Keratinocyte (primary cell): ENCODE measurements around the gene CCDC7. TPM values are rescaled to one million over a fixed set of nuclear protein-coding genes. Genes with fewer than 3 reads are reported as not detected.
A peak's percentile ranks its signal among the peaks of the same experiment; 100 is the strongest.

Source experiments
- DNase-seq: peaks from one replicate; pipeline ENCODE4 v3.0.0-alpha.2; 2011; ENCODE audit warnings: low read depth, missing footprints, low spot score
- FAIRE-seq: peaks from 2 replicates; lab custom pipeline; 2011; peaks lifted over from hg19 to GRCh38; lab: Jason Lieb, UNC
- H2AFZ ChIP-seq: 2 replicates; pipeline ENCODE4 v1.6.0; 2012; ENCODE audit warnings: low read length, control low read depth, inconsistent platforms; ENCODE audit not compliant: control insufficient read depth
- H3K27ac ChIP-seq: 2 replicates; pipeline ENCODE4 v1.5.1; 2011; ENCODE audit warnings: low read length; ENCODE audit not compliant: control insufficient read depth, insufficient read depth
- H3K27me3 ChIP-seq: 3 replicates; pipeline ENCODE4 v1.6.0; 2011; ENCODE audit warnings: low read length; ENCODE audit not compliant: control insufficient read depth, insufficient read depth; ENCODE audit errors: extremely low read depth
- H3K36me3 ChIP-seq, 2 experiments: 2 replicates in 1 of 2; 3 replicates in 1 of 2; pipeline ENCODE4 v1.5.1; 2011; ENCODE audit warnings: low read length in 2 of 2, mild to moderate bottlenecking in 1 of 2; ENCODE audit not compliant: control insufficient read depth in 2 of 2, insufficient read depth in 2 of 2; ENCODE audit errors: extremely low read depth in 1 of 2
- H3K4me1 ChIP-seq: 3 replicates; pipeline ENCODE4 v1.5.1; 2011; ENCODE audit warnings: low read length; ENCODE audit not compliant: control insufficient read depth, insufficient read depth; ENCODE audit errors: extremely low read depth
- H3K4me2 ChIP-seq: 3 replicates; pipeline ENCODE4 v1.6.0; 2011; ENCODE audit warnings: low read depth, low read length; ENCODE audit not compliant: control insufficient read depth, insufficient read depth; ENCODE audit errors: extremely low read depth
- H3K4me3 ChIP-seq, 3 experiments: fragments of 200-600 bp in 1 of 3; sonication (generic) in 1 of 3; 2 replicates in 2 of 3; 3 replicates in 1 of 3; pipeline ENCODE4 v1.5.1; 2011 to 2016; ENCODE audit warnings: low read length in 3 of 3, mild to moderate bottlenecking in 3 of 3, control low read depth in 2 of 3, inconsistent platforms in 1 of 3, low read depth in 1 of 3, mixed read lengths in 1 of 3, mixed run types in 1 of 3, moderate library complexity in 1 of 3; ENCODE audit not compliant: control insufficient read depth in 2 of 3, insufficient read depth in 2 of 3; ENCODE audit errors: extremely low read depth in 1 of 3
- H3K79me2 ChIP-seq: 2 replicates; pipeline ENCODE4 v1.6.0; 2012; ENCODE audit warnings: low read length; ENCODE audit not compliant: control insufficient read depth, insufficient read depth
- H3K9ac ChIP-seq: 3 replicates; pipeline ENCODE4 v1.6.0; 2011; ENCODE audit warnings: low read length; ENCODE audit not compliant: control insufficient read depth, insufficient read depth; ENCODE audit errors: extremely low read depth
- H3K9me1 ChIP-seq: 3 replicates; pipeline ENCODE4 v1.6.0; 2011; ENCODE audit warnings: low read length; ENCODE audit not compliant: control insufficient read depth, insufficient read depth; ENCODE audit errors: extremely low read depth
- H3K9me3 ChIP-seq: 2 replicates; pipeline ENCODE4 v1.5.1; 2012; ENCODE audit warnings: low read depth, low read length; ENCODE audit not compliant: control insufficient read depth
- H4K20me1 ChIP-seq: 3 replicates; pipeline ENCODE4 v1.6.0; 2011; ENCODE audit warnings: low read length; ENCODE audit not compliant: control insufficient read depth, insufficient read depth; ENCODE audit errors: extremely low read depth
- CTCF ChIP-seq, 3 experiments: IDR thresholded peaks in 1 of 3; conservative IDR thresholded peaks in 1 of 3; optimal IDR thresholded peaks in 1 of 3; 2 replicates in 2 of 3; 3 replicates in 1 of 3; pipeline versions ENCODE3 to v1.5.1; 2011; ENCODE audit warnings: low read length in 3 of 3, mild to moderate bottlenecking in 3 of 3, moderate library complexity in 2 of 3, control low read depth in 1 of 3, inconsistent platforms in 1 of 3; ENCODE audit not compliant: insufficient read depth in 2 of 3; ENCODE audit errors: extremely low read depth in 1 of 3
- EZH2 ChIP-seq: IDR thresholded peaks from one replicate; pipeline ENCODE4 v1.6.1; 2012; ENCODE audit warnings: inconsistent platforms, mild to moderate bottlenecking, low read length, moderate library complexity
- dilution Hi-C: fragments of 300-500 bp; cut with MboI; formaldehyde crosslinking; loops from one replicate; pipeline ENCODE4 v1.7.0; 2020; ENCODE audit warnings: low sequenced_read_pairs; ENCODE audit not compliant: extremely low pct_ligation_motif_present
- polyA plus RNA-seq, 5 experiments: library from polyadenylated mRNA; depleted of rRNA in 3 of 5; stranded (reverse) in 3 of 5; stranded (forward) in 1 of 5; unstranded in 1 of 5; fragments of >200 nt; gene quantifications; 1 replicate in 1 of 5; 2 replicates in 3 of 5; 3 replicates in 1 of 5; pipeline versions ENCODE4 v1.2.1 to v1.2.3, GENCODE V29; 2011 to 2012; ENCODE audit warnings: missing spikeins in 2 of 5, low read depth in 1 of 5, low replicate concordance in 1 of 5

The CCDC7 gene
- polyA plus RNA-seq, 1 donor (not counting 4 experiments of a cell fraction or from before 2014, with no cell fraction given), result 1.1 TPM

DNA sequence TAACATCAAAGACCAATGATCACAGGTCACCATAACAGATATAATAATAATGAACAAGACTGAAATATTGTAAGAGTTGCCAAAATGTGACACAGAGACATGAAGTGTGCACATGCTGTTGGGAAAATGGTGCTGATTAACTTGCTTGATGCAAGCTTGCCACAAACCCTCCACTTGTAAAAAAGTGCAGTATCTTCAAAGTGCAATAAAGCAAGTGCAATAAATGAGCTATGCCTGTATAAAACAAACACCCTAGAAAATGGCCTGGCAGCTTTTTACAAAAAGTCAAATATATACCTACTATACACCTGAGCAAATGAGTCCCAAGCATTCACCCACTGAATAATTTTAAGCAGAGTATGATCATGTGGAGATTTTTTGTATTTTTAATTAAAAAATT is 9.7 kb upstream of the CCDC7 start:
- no peaks in the 10 kb centered on the region for H4K20me1 ChIP-seq
- FAIRE-seq (no peak), DNase-seq (no peak)
- no peak overlapping the region for H3K4me2 ChIP-seq
- dilution Hi-C loops, result no loop called here
- H3K9me3 ChIP-seq, result no peaks in the 10 kb centered on the region
- H3K4me1 ChIP-seq, result peaks cover 5% of the 10 kb centered on the region
- no peaks in the 10 kb centered on the region for H3K36me3 ChIP-seq
- H3K9me1 ChIP-seq, result no peaks in the 10 kb centered on the region
- peaks cover 3% of the 10 kb centered on the region for H3K27me3 ChIP-seq
- H3K4me3 ChIP-seq, result no peak overlapping the region
- no peak for TF ChIP-seq CTCF (optimal IDR thresholded peaks at IDR 0.05 in 1 of 3, IDR thresholded peaks at IDR 0.05 in 1 of 3, conservative IDR thresholded peaks at IDR 0.05 in 1 of 3; ENCODE audit: extremely low read depth in 1 of 3, insufficient read depth in 2 of 3, low read length in 3 of 3)
- TF ChIP-seq EZH2, result no peak
- no peak overlapping the region for H2AFZ ChIP-seq
- H3K79me2 ChIP-seq, result no peaks in the 10 kb centered on the region
- no peak overlapping the region for H3K27ac ChIP-seq
- H3K9ac ChIP-seq, result no peak overlapping the region

GRCh38 chr10:32437334-32437733 is 8.6 kb upstream of the CCDC7 start:
- H3K27ac ChIP-seq, result no peak overlapping the region
- no peaks in the 10 kb centered on the region for H3K9me1 ChIP-seq
- H3K9me3 ChIP-seq, result no peaks in the 10 kb centered on the region
- no peak overlapping the region for H3K4me2 ChIP-seq
- H3K36me3 ChIP-seq, result no peaks in the 10 kb centered on the region
- DNase-seq (no peak), FAIRE-seq (peak; percentile 76)
- H3K9ac ChIP-seq, result no peak overlapping the region
- no peak overlapping the region for H3K4me3 ChIP-seq
- H2AFZ ChIP-seq, result peak overlapping the region; percentile 8
- dilution Hi-C loops, result no loop called here
- no peaks in the 10 kb centered on the region for H3K79me2 ChIP-seq
- H3K27me3 ChIP-seq, result peaks cover 3% of the 10 kb centered on the region
- peaks cover 5% of the 10 kb centered on the region for H3K4me1 ChIP-seq
- H4K20me1 ChIP-seq, result no peaks in the 10 kb centered on the region
- TF ChIP-seq CTCF (optimal IDR thresholded peaks at IDR 0.05 in 1 of 3, IDR thresholded peaks at IDR 0.05 in 1 of 3, conservative IDR thresholded peaks at IDR 0.05 in 1 of 3; ENCODE audit: extremely low read depth in 1 of 3, insufficient read depth in 2 of 3, low read length in 3 of 3), result no peak
- TF ChIP-seq EZH2, result no peak
